Neural progenitor cell (in vitro differentiated cells): ENCODE results near the gene ATOX1. TPM values are rescaled to one million over a fixed set of nuclear protein-coding genes. Genes with fewer than 3 reads are reported as not detected.

Source experiments
- DNase-seq: peaks from one replicate; pipeline ENCODE4 v3.0.0-alpha.2; 2016; ENCODE audit warnings: low spot score
- H2AFZ ChIP-seq: fragments of 200-600 bp; sonication (generic); replicated peaks from 2 replicates; pipeline ENCODE4 v1.6.1; 2016; ENCODE audit warnings: antibody characterized with exemption
- H3F3A ChIP-seq: fragments of 200-600 bp; sonication (generic); 2 replicates; pipeline ENCODE4 v1.6.1; 2016; ENCODE audit warnings: antibody characterized with exemption, low read depth
- H3K27ac ChIP-seq: fragments of 200-600 bp; sonication (generic); 2 replicates; pipeline ENCODE4 v1.5.1; 2016; ENCODE audit warnings: mild to moderate bottlenecking
- H3K27me3 ChIP-seq: fragments of 200-600 bp; sonication (generic); 2 replicates; pipeline ENCODE4 v1.6.1; 2016; ENCODE audit warnings: mild to moderate bottlenecking, moderate library complexity
- H3K36me3 ChIP-seq: fragments of 200-600 bp; sonication (generic); 2 replicates; pipeline ENCODE4 v1.5.1; 2016
- H3K4me1 ChIP-seq: fragments of 200-600 bp; sonication (generic); 2 replicates; pipeline ENCODE4 v1.6.1; 2016; ENCODE audit warnings: mixed run types
- H3K4me2 ChIP-seq: fragments of 200-600 bp; sonication (generic); 2 replicates; pipeline ENCODE4 v1.6.1; 2016
- H3K4me3 ChIP-seq: fragments of 200-600 bp; sonication (generic); 2 replicates; pipeline ENCODE4 v1.5.1; 2016
- H3K79me2 ChIP-seq: fragments of 200-600 bp; sonication (generic); 2 replicates; pipeline ENCODE4 v1.6.1; 2016; ENCODE audit warnings: low read depth
- H3K9ac ChIP-seq: fragments of 200-600 bp; sonication (generic); 2 replicates; pipeline ENCODE4 v1.6.1; 2016
- H3K9me3 ChIP-seq: fragments of 200-600 bp; sonication (generic); 2 replicates; pipeline ENCODE4 v1.5.1; 2016; ENCODE audit warnings: low read depth
- H4K20me1 ChIP-seq: fragments of 200-600 bp; sonication (generic); 2 replicates; pipeline ENCODE4 v1.6.1; 2016; ENCODE audit warnings: low read depth
- H3K27ac Mint-ChIP-seq: 3 replicates; pipeline ENCODE4 v1.8.0; 2021; ENCODE audit warnings: mixed read lengths
- H3K27me3 Mint-ChIP-seq: 2 replicates; pipeline ENCODE4 v1.8.0; 2022; ENCODE audit warnings: low read depth, mild to moderate bottlenecking, inconsistent platforms, moderate library complexity, mixed read lengths; ENCODE audit not compliant: insufficient read depth
- H3K36me3 Mint-ChIP-seq: 3 replicates; pipeline ENCODE4 v1.8.0; 2021; ENCODE audit warnings: mixed read lengths
- H3K4me1 Mint-ChIP-seq: 3 replicates; pipeline ENCODE4 v1.8.0; 2021; ENCODE audit warnings: mixed read lengths
- H3K4me3 Mint-ChIP-seq: 3 replicates; pipeline ENCODE4 v1.8.0; 2021; ENCODE audit warnings: mild to moderate bottlenecking, moderate library complexity, mixed read lengths
- H3K9me3 Mint-ChIP-seq: 3 replicates; pipeline ENCODE4 v1.8.0; 2020; ENCODE audit warnings: mixed read lengths
- CTCF ChIP-seq: fragments of 200-600 bp; sonication (generic); IDR thresholded peaks from 2 replicates; pipeline ENCODE4 v1.5.1; 2017; ENCODE audit warnings: antibody characterized with exemption, mild to moderate bottlenecking
- EZH2 ChIP-seq: fragments of 200-600 bp; sonication (generic); IDR thresholded peaks from 2 replicates; pipeline ENCODE4 v1.6.1; 2017; ENCODE audit warnings: antibody characterized with exemption, mild to moderate bottlenecking, moderate library complexity
- EZH2phosphoT487 ChIP-seq: fragments of 200-600 bp; sonication (generic); IDR thresholded peaks from 2 replicates; pipeline ENCODE4 v1.6.1; 2017; ENCODE audit warnings: antibody characterized with exemption
- total RNA-seq: library from RNA; depleted of rRNA; stranded (reverse); fragments of >200 nt; gene quantifications from 2 replicates; pipeline ENCODE4 v1.2.3, GENCODE V29; 2015; ENCODE audit warnings: low replicate concordance

ATOX1 gene
- total RNA-seq, 1 donor from 2014 or later: 22.8 TPM

- Histone ChIP-seq H3K4me3 (no peak overlapping the region), H3K27me3 (no peaks in the 10 kb centered on the region), H4K20me1 (peaks cover 51% of the 10 kb centered on the region), H3K9ac (no peak overlapping the region), H3K79me2 (peaks cover 83% of the 10 kb centered on the region), H3K27ac (no peak overlapping the region), H3K9me3 (no peaks in the 10 kb centered on the region), H3K4me2 (no peak overlapping the region), H2AFZ (no peak overlapping the region), H3F3A (peaks cover 11% of the 10 kb centered on the region), H3K36me3 (peaks cover 56% of the 10 kb centered on the region), H3K4me1 (no peaks in the 10 kb centered on the region)
- H3K4me1 Mint-ChIP-seq: no peaks in the 10 kb centered on the region
- no peaks in the 10 kb centered on the region for H3K27me3 Mint-ChIP-seq
- H3K27ac Mint-ChIP-seq: no peak overlapping the region
- DNase-seq: no peak
- no peak for TF ChIP-seq EZH2
- no peak for TF ChIP-seq EZH2phosphoT487
- no peak for TF ChIP-seq CTCF
- no peaks in the 10 kb centered on the region for H3K9me3 Mint-ChIP-seq
- no peak overlapping the region for H3K4me3 Mint-ChIP-seq
- peaks cover 53% of the 10 kb centered on the region for H3K36me3 Mint-ChIP-seq
Observed at GRCh38 chr5:151799407-151799806, 41.0 kb upstream of the ATOX1 start.

GRCh38 chr5:151798674-151799073, 40.2 kb upstream of the ATOX1 start:
- TF ChIP-seq EZH2: no peak
- no peak for TF ChIP-seq EZH2phosphoT487
- no peak for TF ChIP-seq CTCF
- H3K79me2 ChIP-seq: peaks cover 83% of the 10 kb centered on the region
- peaks cover 11% of the 10 kb centered on the region for H3F3A ChIP-seq
- Mint-ChIP-seq H3K27ac (no peak overlapping the region), H3K27me3 (no peaks in the 10 kb centered on the region), H3K4me3 (no peak overlapping the region), H3K36me3 (peaks cover 53% of the 10 kb centered on the region), H3K9me3 (no peaks in the 10 kb centered on the region), H3K4me1 (no peaks in the 10 kb centered on the region)
- H3K27me3 ChIP-seq: no peaks in the 10 kb centered on the region
- peaks cover 55% of the 10 kb centered on the region for H3K36me3 ChIP-seq
- peaks cover 57% of the 10 kb centered on the region for H4K20me1 ChIP-seq
- H3K4me1 ChIP-seq: no peaks in the 10 kb centered on the region
- no peak overlapping the region for H3K4me3 ChIP-seq
- H3K9ac ChIP-seq: no peak overlapping the region
- H3K27ac ChIP-seq: no peak overlapping the region
- DNase-seq: no peak
- H3K4me2 ChIP-seq: no peak overlapping the region
- no peak overlapping the region for H2AFZ ChIP-seq
- no peaks in the 10 kb centered on the region for H3K9me3 ChIP-seq

- H3K4me1 Mint-ChIP-seq: no peaks in the 10 kb centered on the region
- peaks cover 73% of the 10 kb centered on the region for H4K20me1 ChIP-seq
- no peak for TF ChIP-seq CTCF
- TF ChIP-seq EZH2: no peak
- TF ChIP-seq EZH2phosphoT487: no peak
- no peak overlapping the region for H3K4me3 ChIP-seq
- H3K4me1 ChIP-seq: no peaks in the 10 kb centered on the region
- no peaks in the 10 kb centered on the region for H3K27me3 Mint-ChIP-seq
- H3K4me2 ChIP-seq: no peak overlapping the region
- H3K36me3 Mint-ChIP-seq: peaks cover 56% of the 10 kb centered on the region
- no peaks in the 10 kb centered on the region for H3K27me3 ChIP-seq
- no peaks in the 10 kb centered on the region for H3K9me3 Mint-ChIP-seq
- no peak overlapping the region for H2AFZ ChIP-seq
- no peak overlapping the region for H3K27ac ChIP-seq
- H3F3A ChIP-seq: peaks cover 4% of the 10 kb centered on the region
- no peak overlapping the region for H3K9ac ChIP-seq
- H3K9me3 ChIP-seq: no peaks in the 10 kb centered on the region
- peaks cover 97% of the 10 kb centered on the region for H3K79me2 ChIP-seq
- H3K4me3 Mint-ChIP-seq: no peak overlapping the region
- H3K27ac Mint-ChIP-seq: no peak overlapping the region
- DNase-seq: no peak
- peaks cover 64% of the 10 kb centered on the region for H3K36me3 ChIP-seq
Observed at GRCh38 chr5:151795426-151795825, 37.0 kb upstream of the ATOX1 start.

- DNase-seq: no peak
Observed at GRCh38 chr5:151793358-151793757, 34.9 kb upstream of the ATOX1 start.

More at GRCh38 chr5:151793358-151793757, 34.9 kb upstream of the ATOX1 start:
- no peaks in the 10 kb centered on the region for H3K4me1 ChIP-seq
- no peaks in the 10 kb centered on the region for H3K27me3 Mint-ChIP-seq
- H3K27me3 ChIP-seq: no peaks in the 10 kb centered on the region
- no peaks in the 10 kb centered on the region for H3F3A ChIP-seq
- no peak overlapping the region for H2AFZ ChIP-seq
- TF ChIP-seq EZH2phosphoT487 (no peak), CTCF (no peak), EZH2 (no peak)
- H3K4me2 ChIP-seq: no peak overlapping the region
- H3K36me3 Mint-ChIP-seq: peaks cover 62% of the 10 kb centered on the region
- no peak overlapping the region for H3K27ac ChIP-seq
- no peak overlapping the region for H3K9ac ChIP-seq
- H3K36me3 ChIP-seq: peaks cover 54% of the 10 kb centered on the region
- no peak overlapping the region for H3K27ac Mint-ChIP-seq
- no peaks in the 10 kb centered on the region for H3K9me3 ChIP-seq
- no peaks in the 10 kb centered on the region for H3K4me1 Mint-ChIP-seq
- H3K4me3 ChIP-seq: no peak overlapping the region
- H3K4me3 Mint-ChIP-seq: no peak overlapping the region
- no peaks in the 10 kb centered on the region for H3K9me3 Mint-ChIP-seq
- H3K79me2 ChIP-seq: peaks cover 99% of the 10 kb centered on the region
- H4K20me1 ChIP-seq: peaks cover 84% of the 10 kb centered on the region
